NCI-H128 (cell line): ENCODE data around the gene GALNT1.

Source experiments
- DNase-seq: peaks from one replicate; lab custom pipeline; 2025; ENCODE audit not compliant: unreplicated experiment; lab: John Stamatoyannopoulos, UW

The GALNT1 gene

DNA sequence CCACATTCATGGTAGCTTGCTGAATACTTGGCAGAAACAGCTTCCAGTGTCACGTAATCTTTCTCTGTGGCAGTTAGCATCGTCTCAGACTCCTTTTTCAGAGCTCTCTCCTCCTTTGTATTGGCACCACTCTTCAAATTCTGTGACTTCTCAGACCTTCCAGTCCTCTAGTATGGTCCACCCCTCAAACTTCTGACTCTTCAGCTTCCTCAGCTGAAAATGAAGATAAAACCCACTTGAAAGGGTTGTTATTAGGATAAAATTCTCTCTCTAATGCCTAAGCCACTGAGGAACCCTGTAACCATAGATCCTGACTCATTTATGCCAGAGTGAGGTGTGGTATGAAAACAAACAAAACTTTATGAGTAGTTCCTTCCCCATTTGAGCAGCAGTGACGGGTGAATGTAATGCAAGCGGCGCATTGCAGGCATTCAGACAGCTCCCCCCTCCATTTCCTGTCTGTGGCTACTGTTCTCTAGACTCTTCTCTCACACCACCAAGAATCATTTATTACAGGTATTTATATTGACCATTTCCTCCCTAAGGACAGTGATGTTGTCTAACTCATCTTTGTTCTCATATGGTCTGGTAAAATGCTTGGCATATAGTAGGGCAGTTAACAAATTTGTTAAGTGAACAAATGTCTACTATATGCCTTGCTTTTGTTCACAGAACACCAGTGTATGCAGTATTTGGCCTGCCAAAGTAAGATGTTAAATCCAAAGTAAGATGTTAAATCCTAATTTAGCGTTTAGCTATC is 35.3 kb downstream of the GALNT1 start:
- no peak for DNase-seq

DNA sequence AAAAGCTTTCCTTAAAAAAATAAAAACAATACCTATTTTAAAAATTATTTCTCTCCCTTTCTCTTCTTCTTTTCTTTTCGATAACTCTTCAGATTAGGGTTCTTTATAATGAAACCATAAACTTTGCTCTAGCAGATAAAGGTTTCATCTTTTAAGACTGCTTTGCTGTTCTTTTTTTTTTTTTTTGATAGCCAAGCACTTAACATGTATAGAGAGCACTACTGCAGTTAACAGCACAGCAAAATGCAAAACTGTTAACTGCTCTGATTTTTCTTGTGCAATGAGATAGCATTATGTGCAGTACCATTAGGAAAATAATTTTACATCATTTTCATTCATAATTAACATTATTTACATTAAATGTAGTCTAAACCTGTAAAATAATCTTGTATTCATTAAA is 36.3 kb downstream of the GALNT1 start:
- DNase-seq: no peak

DNA sequence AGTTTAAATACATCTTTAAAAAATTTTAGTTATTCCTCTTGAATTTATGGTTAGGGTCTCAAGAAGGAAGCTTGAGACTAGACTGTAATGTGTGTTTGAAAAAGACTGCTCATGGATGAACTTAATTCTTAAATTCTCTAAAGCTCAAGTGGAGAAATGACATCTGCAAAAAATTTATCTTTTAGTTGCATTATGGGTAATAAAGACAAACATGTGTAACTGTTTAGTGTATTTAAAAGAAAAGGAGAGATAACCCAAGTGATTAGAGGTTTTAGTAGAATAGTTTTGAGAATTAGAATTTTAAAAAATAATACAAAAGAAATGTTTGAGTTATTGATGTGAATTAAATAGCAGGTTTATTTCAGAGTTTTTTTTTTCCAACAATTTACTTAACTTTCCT is 36.7 kb downstream of the GALNT1 start:
- no peak for DNase-seq

DNA sequence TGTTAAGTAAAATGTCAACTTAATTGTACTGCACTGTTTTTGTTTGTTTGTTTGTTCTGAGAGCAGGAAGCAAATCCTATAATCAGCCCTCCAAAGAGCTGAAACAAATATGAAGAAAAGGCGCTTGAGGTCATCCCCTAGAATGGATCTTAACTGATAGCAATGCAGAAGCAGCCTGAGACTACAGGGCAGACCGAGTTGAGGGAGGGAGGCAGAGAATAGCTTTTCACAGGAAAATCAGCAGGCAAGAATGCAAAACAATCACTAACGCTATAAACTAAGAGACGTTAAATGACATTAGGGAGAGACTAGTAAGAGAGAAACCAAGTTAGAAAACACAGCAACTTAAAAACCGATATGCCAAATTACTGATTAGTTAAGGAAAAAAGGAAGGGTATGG is 37.2 kb downstream of the GALNT1 start:
- DNase-seq: no peak

DNA sequence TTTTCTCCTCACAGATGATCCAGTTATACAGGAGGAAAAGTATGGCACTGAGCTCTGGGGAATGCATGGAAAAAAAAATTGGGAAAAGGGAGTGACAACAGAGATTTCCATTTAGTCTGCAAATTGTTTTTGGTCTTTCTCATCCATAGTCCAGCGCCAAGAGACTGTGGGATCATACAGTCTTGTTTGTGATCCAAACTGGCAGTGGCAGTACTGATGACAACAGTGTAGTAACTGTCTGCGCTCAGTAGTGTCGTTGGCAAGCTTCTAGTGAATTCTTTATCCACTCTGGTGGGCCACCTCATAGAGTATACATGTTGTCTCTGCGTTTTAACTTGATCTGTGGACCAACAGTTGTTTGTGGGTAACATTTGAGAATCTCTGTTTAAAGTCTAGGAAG is 37.9 kb downstream of the GALNT1 start:
- DNase-seq: no peak

DNA sequence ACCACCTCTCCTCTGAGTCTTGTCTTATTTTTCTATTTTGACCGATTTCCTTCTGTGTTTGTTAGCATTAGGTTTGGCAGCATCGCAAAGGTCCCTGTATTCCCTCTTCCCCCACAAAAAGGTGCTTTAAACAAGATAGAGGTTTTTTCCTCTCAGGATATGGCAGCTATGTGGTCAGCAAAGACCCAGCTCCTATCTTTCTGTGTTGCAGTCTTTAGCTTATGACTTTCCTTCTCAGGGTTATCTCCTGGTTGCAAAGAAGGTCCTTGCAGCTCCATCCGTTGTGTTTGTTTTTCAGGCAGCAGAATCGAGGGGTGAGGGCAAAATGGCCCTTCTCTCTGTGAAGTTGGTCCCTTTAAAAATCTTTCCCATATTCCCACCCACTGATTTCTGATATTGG is 38.4 kb downstream of the GALNT1 start:
- no peak for DNase-seq

DNA sequence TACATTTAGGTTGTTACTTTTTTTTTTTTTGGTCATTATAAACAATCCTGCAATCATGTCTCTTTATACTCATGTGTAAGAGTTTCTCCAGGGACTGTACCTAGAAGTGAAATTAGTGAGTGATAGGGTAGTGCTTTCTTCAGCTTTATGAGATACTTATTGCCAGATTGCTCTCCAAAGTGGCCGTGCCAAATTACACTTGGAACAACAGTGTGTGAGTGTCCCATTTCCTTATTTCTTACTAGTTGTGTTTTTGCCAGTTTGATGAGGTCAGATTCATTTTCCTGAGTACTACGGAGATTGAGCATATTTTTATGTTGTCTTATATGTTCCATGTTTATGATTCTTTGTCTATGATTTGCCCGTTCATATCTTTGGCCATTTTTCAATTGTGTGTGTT is 39.2 kb downstream of the GALNT1 start:
- no peak for DNase-seq

DNA sequence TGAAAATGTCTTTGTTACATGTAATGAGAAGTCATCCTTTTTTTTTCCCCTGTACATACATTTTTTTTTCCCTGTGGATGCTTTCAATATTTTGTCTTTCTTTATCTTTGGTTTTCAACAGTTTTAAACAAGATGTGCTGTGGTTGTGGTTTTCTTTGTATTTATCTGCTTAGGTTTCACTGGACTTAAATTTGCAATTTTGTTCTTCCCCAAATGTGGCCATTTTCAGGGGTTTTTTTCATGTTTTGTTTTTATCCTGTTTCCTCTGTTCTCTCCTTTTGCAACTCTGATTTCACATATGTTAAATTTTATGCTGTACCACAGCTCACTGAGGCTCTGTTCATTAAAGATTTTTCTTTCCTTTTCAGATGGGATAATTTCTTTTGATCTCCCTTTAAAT is 41.7 kb downstream of the GALNT1 start:
- no peak for DNase-seq

DNA sequence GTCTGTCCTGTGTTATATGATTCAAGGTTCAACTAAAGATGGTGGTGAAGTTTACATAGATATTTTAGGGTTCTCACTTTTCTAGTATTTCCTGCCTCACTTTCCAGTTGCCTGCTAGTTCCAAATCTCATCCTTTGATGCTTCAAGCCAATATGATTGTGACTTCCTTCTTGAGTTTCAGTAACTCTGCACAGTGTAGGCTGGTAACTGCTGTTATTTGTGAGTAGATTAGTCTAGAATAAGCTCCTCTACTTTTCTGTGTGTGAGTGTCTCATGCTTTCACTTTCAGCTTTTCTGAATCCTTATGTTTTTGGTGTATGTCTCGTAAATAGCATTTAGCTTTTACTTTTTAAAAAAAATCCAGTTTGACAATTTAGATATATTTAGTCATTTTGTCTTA is 42.6 kb downstream of the GALNT1 start:
- no peak for DNase-seq

DNA sequence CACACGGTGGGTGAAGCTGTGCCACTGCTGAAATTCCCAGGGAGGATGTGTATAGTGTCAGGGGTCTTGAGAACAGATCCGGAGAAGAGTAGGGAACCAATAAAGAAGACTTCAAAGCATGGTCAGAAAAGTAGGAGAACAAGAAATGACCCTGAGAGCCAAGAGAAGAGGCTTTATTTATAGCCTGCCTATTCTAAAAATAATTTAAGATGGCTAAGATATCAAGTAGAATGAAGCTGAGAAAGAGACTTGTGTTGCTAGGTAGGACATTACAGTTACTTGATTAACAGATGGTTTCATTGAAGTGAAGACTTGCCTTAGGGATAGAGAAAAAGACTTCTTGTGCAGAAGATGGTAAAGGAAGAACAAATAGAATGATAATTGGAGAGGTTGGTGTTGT is 43.7 kb downstream of the GALNT1 start:
- DNase-seq: no peak

DNA sequence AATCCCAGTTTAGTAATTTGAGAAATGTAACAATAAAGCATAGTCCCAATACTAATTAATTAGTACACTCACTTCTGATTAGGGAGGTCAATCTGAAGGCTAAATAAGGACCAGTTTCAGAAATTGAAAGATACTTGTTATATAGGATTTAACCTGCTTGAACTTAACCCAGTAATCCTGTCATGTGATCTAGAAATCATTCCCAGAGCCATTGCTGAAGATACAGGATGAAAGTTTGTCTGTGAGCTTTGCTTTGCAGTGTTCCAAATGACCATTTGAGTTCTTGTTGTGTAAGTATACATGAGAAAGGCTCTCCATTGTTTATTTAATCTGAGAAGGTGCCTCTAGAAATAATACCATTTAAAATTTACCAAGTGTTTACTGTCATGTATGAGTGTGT is 52.2 kb downstream of the GALNT1 start:
- DNase-seq: no peak

DNA sequence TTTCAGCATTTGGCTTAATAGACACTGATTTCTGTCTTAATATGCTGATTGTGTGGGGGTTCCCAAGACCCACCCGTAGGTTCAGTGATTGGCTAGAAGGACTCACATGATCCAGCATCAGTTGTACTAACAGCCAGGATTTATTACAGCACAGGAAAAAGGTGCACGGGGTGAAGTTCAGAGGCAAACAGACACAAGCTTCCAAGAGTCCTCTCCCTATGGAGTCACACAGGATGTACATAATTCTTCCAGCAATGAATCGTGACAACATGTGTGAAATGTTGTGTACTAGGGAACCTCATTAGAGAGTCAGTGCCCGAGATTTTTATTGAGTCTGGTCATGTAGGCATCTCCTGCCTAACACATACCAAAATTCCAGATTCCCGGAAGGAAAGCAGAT is 52.8 kb downstream of the GALNT1 start:
- no peak for DNase-seq

DNA sequence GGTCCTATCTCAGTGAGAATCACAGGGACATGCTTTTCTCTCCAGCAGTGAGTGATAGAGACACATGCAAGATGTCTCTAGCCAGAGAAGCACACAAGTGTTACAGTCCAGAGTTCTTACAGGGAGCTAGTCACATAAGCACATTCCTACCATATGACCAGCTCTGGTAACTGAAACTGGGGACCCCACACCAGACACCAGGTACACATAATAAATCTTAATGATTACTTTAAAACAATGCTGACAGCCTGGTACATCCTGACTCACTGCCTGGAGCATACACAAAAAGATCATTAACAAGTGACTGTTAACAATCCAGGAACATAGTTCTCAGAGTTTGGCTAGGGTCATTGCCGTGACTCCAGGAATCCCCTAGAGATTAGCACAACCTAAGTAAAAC is 53.6 kb downstream of the GALNT1 start:
- no peak for DNase-seq

DNA sequence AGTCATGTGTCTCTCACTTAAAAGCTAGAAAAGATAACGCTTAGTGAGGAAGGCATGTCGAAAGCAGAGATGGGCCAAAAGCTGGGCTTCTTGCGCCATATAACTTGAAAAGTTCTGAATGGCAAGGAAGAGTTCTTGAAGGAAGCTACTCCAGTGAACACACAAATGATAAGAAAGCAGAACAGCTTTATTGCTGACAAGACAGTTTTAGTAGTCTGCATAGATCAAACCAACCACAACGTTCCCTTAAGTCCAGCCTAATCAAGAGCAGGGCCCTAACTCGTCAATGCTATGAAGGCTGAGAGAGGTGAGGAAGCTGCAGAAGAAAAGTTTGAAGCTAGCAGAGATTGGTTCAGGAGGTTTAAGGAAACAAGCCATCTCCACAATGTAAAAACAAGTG is 55.7 kb downstream of the GALNT1 start:
- no peak for DNase-seq

DNA sequence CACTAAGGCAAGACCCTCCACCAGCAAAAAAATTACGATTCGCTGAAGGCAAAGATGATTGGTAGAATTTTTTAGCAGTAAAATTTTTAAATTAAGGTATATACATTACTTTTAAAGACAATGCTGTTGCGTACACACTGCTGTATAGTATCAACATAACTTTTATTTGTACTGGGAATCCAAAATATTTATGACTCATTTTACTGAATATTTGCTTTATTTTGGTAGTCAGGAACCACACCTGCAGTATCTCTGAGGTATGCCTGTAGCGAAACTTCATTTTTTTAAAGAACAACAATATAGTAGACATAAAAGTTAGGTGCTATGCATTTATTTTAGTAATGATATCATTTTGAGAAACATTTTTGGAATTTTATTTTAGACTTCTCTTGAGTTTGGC is 57.8 kb downstream of the GALNT1 start:
- DNase-seq: no peak

DNA sequence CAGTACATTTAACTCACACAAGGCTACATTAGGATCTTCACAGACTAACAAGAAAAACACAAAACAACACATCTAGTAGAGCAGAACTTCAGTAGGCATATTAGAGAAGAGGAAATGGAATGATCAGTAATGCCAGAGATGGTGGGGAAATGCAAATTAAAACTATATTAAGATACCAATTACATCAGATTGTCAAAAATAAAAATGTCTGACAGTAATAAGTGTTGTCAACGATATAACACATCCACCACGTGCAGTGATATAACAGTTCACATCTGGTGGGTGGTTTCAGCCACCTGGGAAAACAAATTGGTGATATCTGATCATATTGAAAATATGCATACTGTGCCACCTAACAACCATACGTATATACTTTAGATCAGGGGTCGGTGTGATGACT is 59.9 kb downstream of the GALNT1 start:
- no peak for DNase-seq

DNA sequence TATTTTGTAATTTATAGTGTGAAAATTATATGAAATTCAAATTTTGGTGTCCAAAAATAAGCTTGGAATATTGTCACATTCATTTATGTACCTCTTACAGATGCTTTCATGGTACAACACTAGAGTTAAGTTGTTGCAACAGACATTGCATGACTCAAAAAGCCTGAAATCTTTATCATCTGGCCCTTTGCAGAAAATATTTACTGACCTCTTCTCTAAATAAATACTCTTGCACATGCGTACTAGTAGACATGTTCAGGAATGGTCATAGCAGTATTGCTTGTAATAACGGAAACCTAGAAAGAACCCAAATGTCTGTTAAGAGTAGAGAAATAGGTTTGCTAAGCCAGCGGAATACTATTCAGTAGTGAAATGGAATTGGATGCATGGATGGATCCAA is 60.4 kb downstream of the GALNT1 start:
- DNase-seq: no peak

DNA sequence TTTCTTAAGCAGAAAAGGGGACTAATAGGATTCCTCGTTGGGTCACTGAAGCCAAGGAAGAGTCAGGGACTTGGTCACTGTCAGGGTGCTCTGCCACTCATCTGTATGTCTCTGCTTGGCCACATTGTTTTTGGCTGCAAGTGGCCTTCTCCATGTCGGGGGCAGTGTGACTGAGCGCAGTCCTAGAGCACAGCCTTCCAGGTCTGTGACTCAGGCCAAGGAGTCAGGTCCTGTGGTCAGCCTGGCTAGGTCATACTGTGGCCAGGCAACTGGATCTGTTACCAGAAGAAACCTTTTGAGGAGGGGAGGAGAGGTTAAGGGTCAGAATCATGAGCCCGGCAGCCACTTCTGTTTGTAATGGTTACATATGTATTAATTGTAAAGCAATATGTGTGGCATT is 61.3 kb downstream of the GALNT1 start:
- no peak for DNase-seq

DNA sequence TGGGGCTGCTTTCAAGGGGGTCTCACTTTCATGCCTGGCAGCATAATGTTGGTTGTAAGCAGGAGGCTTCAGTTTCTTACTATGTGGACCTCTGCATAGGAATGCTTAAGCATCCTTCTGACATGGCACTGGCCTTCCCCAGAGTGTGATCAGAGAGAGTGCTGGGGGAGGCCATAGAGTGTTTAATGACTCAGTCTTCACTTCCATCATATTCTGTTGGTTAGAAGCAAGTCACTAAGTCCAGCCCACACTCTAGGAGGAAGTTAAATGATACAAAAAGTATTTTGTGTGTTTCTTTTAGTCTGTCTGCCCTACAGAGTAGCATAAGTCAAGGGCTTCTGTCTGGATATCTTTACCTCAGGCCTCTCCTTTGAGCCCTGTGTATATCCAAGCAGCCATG is 64.9 kb downstream of the GALNT1 start:
- DNase-seq: no peak

DNA sequence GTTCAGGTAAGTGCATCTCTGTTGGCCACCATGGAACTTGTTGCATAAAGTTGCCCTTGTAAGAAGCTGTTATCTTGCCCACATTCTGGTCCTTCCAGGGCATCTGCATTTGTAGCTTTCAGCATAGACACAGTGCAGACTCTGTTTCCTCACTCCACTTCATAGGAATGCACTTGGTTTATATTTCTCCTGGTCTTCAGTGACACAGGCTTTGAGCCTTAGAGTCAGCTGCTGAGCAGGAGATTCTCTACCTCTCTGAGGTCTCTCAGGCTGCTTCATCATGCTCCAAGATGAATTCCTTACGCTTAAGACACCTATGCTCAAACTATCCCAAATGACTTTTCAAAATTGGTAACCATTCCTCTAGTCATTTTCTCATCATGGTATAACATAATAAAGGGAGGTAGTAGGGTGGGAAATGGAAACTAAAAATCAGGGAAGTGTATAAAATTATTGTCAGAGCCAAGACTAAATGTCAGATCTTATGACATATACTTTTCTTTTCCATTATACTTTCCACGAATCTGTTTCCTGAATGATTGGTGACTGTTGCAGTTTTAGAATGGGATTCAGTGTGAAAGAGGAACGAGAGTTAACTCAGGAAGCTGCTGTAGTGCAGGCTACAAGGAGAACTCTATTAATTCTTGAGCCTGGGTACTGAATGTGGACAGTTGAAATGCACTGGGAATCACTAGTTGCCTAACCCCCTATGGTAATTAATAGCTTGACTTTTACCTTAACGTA is 72.0 kb downstream of the GALNT1 start:
- DNase-seq: no peak

DNA sequence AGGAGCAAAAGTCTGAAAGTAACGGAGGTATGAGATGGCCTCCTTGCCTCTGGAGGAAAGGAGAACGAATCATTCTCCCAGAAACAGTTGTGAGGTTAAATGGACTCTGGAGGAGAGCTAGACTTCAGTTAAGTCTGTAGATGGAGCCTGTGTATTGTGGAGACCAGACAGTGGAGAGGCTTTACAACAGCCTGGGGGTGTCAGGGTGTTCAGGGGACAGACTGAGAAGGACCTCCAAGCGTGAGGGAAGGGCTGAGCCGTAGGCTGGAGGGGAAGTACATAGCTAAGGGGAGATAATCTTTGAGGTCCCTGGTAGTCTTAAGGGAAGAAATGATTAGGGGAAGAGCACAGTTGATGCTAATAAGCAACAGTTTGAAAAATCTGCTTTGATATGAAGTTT is 76.6 kb downstream of the GALNT1 start:
- no peak for DNase-seq

DNA sequence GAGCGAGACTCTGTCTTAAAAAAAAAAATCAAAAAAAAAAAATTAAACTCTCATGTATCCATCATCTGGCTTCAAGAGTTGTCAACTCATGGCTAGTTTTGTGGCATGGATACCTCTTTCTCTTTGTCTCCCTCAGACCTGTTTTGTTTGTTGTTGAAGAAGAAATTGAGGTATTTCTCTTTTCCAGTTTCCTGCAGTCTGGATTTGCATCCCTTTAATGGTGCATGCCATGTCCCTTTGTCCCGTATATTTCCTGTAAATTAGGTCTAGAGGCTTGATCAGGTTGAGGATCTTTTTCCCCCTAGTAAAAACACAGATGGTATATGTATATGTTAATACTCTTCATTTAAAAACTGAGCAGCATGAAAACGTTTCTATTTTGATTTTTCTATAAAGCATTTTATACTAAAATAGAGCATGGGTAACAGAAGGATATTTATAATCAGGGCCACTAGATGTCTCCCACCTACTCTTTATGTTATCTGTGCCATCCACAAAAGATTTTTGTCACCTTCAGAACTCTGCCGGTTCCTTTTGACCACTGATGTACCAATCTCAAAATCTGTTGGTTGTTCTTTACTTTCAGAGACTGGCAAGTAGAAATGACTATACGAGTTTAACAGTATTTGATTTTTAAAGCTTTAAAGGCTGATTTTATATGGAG is 80.1 kb downstream of the GALNT1 start:
- DNase-seq: no peak
